SK-N-SH (cell line): Measurements from ENCODE around the gene JPH3. TPM values are rescaled to one million over a fixed set of nuclear protein-coding genes. Genes with fewer than 3 reads are reported as not detected.

Source experiments
- CTCF ChIA-PET: fragments of 300-600, 350-600 bp; formaldehyde crosslinking; extraction: SDS; loops from one replicate; lab custom pipeline; 2021; lab: Yijun Ruan, JAX
- POLR2A ChIA-PET: fragments of 350-600 bp; sonication (Branson Sonifier 250); formaldehyde crosslinking; extraction: SDS; loops from one replicate; lab custom pipeline; 2020; ENCODE audit warnings: antibody characterized with exemption, inconsistent platforms; lab: Yijun Ruan, JAX
- DNase-seq: peaks from one replicate; pipeline ENCODE4 v3.0.0; 2012
- H2AFZ ChIP-seq: fragments of 200-600 bp; sonication (generic); 2 replicates; pipeline ENCODE4 v1.8.1; 2016; ENCODE audit warnings: antibody characterized with exemption, mild to moderate bottlenecking, low read depth
- H3F3A ChIP-seq: fragments of 200-600 bp; sonication (generic); replicated peaks from 2 replicates; pipeline ENCODE3; 2016; ENCODE audit warnings: antibody characterized with exemption, mild to moderate bottlenecking; ENCODE audit not compliant: insufficient read depth
- H3K27ac ChIP-seq, 2 experiments: fragments of 200-500 bp in 1 of 2; fragments of 200-600 bp in 1 of 2; sonication (Bioruptor generic) in 1 of 2; sonication (generic), shearing (Covaris generic) in 1 of 2; 2 replicates each; pipeline versions ENCODE4 v1.5.1 to v1.6.1; 2014 to 2016; ENCODE audit warnings: low read depth in 2 of 2, inconsistent platforms in 1 of 2, low read length in 1 of 2, mild to moderate bottlenecking in 1 of 2, mixed read lengths in 1 of 2
- H3K27me3 ChIP-seq: fragments of 200-600 bp; sonication (generic), shearing (Covaris generic); 2 replicates; pipeline ENCODE4 v1.6.1; 2016; ENCODE audit warnings: mixed run types; ENCODE audit not compliant: insufficient read depth
- H3K36me3 ChIP-seq, 2 experiments: fragments of 200-500 bp in 1 of 2; fragments of 200-600 bp in 1 of 2; sonication (Bioruptor generic) in 1 of 2; sonication (generic) in 1 of 2; replicated peaks in 1 of 2; 2 replicates each; pipeline versions ENCODE3 to v1.5.1; 2014 to 2016; ENCODE audit warnings: low read length in 1 of 2, mild to moderate bottlenecking in 1 of 2; ENCODE audit not compliant: insufficient read depth in 2 of 2, control insufficient read depth in 1 of 2
- H3K4me1 ChIP-seq, 2 experiments: fragments of 200-500 bp in 1 of 2; fragments of 200-600 bp in 1 of 2; sonication (Bioruptor generic) in 1 of 2; sonication (generic), shearing (Covaris generic) in 1 of 2; 2 replicates each; pipeline versions ENCODE4 v1.5.1 to v1.6.1; 2014 to 2016; ENCODE audit warnings: low read depth in 1 of 2, low read length in 1 of 2, mixed run types in 1 of 2; ENCODE audit not compliant: insufficient read depth in 2 of 2, control insufficient read depth in 1 of 2
- H3K4me2 ChIP-seq: fragments of 200-600 bp; sonication (generic), shearing (Covaris generic); 2 replicates; pipeline ENCODE4 v1.6.1; 2017; ENCODE audit warnings: mixed run types
- H3K4me3 ChIP-seq, 2 experiments: fragments of 200-500 bp in 1 of 2; fragments of 200-600 bp in 1 of 2; sonication (Bioruptor generic) in 1 of 2; sonication (generic), shearing (Covaris generic) in 1 of 2; 2 replicates each; pipeline versions ENCODE4 v1.5.1 to v1.8.1; 2014 to 2016; ENCODE audit warnings: low read depth in 2 of 2, inconsistent platforms in 1 of 2, low read length in 1 of 2, mild to moderate bottlenecking in 1 of 2, mixed read lengths in 1 of 2, moderate library complexity in 1 of 2
- H3K79me2 ChIP-seq: fragments of 200-600 bp; sonication (generic); 2 replicates; pipeline ENCODE4 v1.8.1; 2017; ENCODE audit warnings: mild to moderate bottlenecking; ENCODE audit not compliant: insufficient read depth
- H3K9ac ChIP-seq: fragments of 200-600 bp; sonication (generic); 2 replicates; pipeline ENCODE4 v1.6.1; 2017; ENCODE audit warnings: mixed run types
- H3K9me2 ChIP-seq: fragments of 200-600 bp; sonication (generic); 2 replicates; pipeline ENCODE4 v1.6.1; 2017; ENCODE audit warnings: mixed run types
- H3K9me3 ChIP-seq: fragments of 200-600 bp; sonication (generic); 2 replicates; pipeline ENCODE4 v1.6.1; 2017; ENCODE audit warnings: mixed run types, mild to moderate bottlenecking, moderate library complexity
- H4K20me1 ChIP-seq: fragments of 200-600 bp; sonication (generic); 2 replicates; pipeline ENCODE4 v1.6.1; 2017; ENCODE audit warnings: mild to moderate bottlenecking, mixed run types; ENCODE audit not compliant: insufficient read depth
- CHD2 ChIP-seq: fragments of 150-350 bp; IDR thresholded peaks from 2 replicates; pipeline ENCODE4 v1.6.1; 2018; ENCODE audit warnings: low read length; ENCODE audit not compliant: partially characterized antibody
- ELF1 ChIP-seq: IDR thresholded peaks from 2 replicates; pipeline ENCODE4 v1.4.0; 2012
- EZH2phosphoT487 ChIP-seq: fragments of 200-600 bp; sonication (generic); IDR thresholded peaks from 2 replicates; pipeline ENCODE4 v1.6.1; 2017; ENCODE audit warnings: low read depth, mixed run types, mild to moderate bottlenecking, antibody characterized with exemption, moderate library complexity, borderline replicate concordance
- FOXJ3 ChIP-seq: sonication (generic); formaldehyde crosslinking; IDR thresholded peaks from 2 replicates; pipeline ENCODE4 v1.5.1; 2020; ENCODE audit warnings: mild to moderate bottlenecking, missing genetic modification reagents
- FOXM1 ChIP-seq: IDR thresholded peaks from 2 replicates; pipeline ENCODE4 v1.4.0; 2012; ENCODE audit warnings: low read depth, mild to moderate bottlenecking
- MEF2A ChIP-seq: IDR thresholded peaks from 2 replicates; pipeline ENCODE4 v1.4.0; 2012; ENCODE audit warnings: low read depth, borderline replicate concordance
- NFIC ChIP-seq: IDR thresholded peaks from 2 replicates; pipeline ENCODE4 v1.4.0; 2012; ENCODE audit warnings: borderline replicate concordance
- NRF1 ChIP-seq: IDR thresholded peaks from 2 replicates; pipeline ENCODE4 v1.6.1; 2012; ENCODE audit warnings: low read depth, mild to moderate bottlenecking, low read length
- POLR2AphosphoS5 ChIP-seq: IDR thresholded peaks from 2 replicates; pipeline ENCODE4 v1.6.1; 2012; ENCODE audit warnings: low read depth, low read length
- RAD21 ChIP-seq: IDR thresholded peaks from 2 replicates; pipeline ENCODE4 v1.6.1; 2012; ENCODE audit warnings: mild to moderate bottlenecking, low read length
- RCOR1 ChIP-seq: fragments of 150-350 bp; IDR thresholded peaks from 2 replicates; pipeline ENCODE4 v1.6.1; 2017; ENCODE audit warnings: antibody characterized with exemption, low read length
- RFX5 ChIP-seq: IDR thresholded peaks from 2 replicates; pipeline ENCODE4 v1.6.1; 2012; ENCODE audit warnings: mild to moderate bottlenecking, improper control_type of control experiment, low read length
- YY1 ChIP-seq: IDR thresholded peaks from 2 replicates; pipeline ENCODE4 v1.4.0; 2012; ENCODE audit warnings: low read depth, mild to moderate bottlenecking
- WGBS: methylation state at CpG from one replicate; pipeline ENCODE4 v1.1.6; 2017; ENCODE audit warnings: low lambda C conversion rate; 5-methylcytosine and 5-hydroxymethylcytosine counted together
- polyA plus RNA-seq, 3 experiments: library from polyadenylated mRNA; depleted of rRNA; stranded (reverse); fragments of >200 nt; gene quantifications; 2 replicates each; pipeline ENCODE4 v1.2.3, GENCODE V29; 2012
- TF ChIP-seq, protein P1 (sequence below): IDR thresholded peaks from 2 replicates; pipeline ENCODE4 v1.4.0; 2012; ENCODE audit warnings: low read depth, borderline replicate concordance
- TF ChIP-seq, protein P2 (sequence below): fragments of 150-350 bp; IDR thresholded peaks from 2 replicates; pipeline ENCODE4 v1.6.1; 2017; ENCODE audit warnings: antibody characterized with exemption, low read length, low read depth, borderline replicate concordance
- TF ChIP-seq, protein P3 (sequence below): fragments of 150-350 bp; IDR thresholded peaks from 2 replicates; pipeline ENCODE4 v1.6.1; 2016; ENCODE audit warnings: mild to moderate bottlenecking, low read depth, low read length
- TF ChIP-seq, protein P4 (sequence below): fragments of 200-600 bp; sonication (generic); IDR thresholded peaks from 2 replicates; pipeline ENCODE4 v1.6.1; 2017; ENCODE audit warnings: antibody characterized with exemption, mild to moderate bottlenecking, moderate library complexity

Gene JPH3
- polyA plus RNA-seq, 1 of the 3 experiments (the other 2 are of a cell fraction), result 0.25 TPM

DNA sequence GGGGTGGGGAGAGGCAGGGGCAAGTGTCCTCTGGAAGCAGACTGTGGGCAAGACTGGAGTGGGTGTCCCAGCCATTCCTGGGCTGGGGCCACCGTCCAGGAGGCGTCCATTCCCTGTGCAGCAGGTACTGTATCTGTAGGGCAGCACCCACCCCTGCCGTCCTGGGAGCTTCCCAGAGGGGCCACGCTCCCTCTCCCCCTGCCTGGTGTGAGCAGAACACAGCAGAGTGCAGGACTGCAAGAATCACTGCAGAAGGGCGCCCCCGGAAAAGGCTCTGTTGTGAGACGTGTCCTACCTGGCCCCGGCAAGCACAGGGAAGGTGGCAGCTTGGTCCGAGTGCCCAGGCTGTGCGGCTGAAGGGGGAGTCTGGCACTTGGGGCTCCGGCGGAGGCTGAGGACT is 93.2 kb downstream of the JPH3 start:
- no peaks in the 10 kb centered on the region for H3K4me1 ChIP-seq
- H3K9me2 ChIP-seq, result no peaks in the 10 kb centered on the region
- no peak overlapping the region for H3K9ac ChIP-seq
- no peaks in the 10 kb centered on the region for H4K20me1 ChIP-seq
- ChIA-PET CTCF (interaction anchor here (3.3 kb wide), 1 partner anchor 7 kb away, joined by 19 read pairs; no protein-coding TSS in a partner anchor), POLR2A (interaction anchor here (1.0 kb wide), 1 partner anchor 10 kb away, joined by 3 read pairs; no protein-coding TSS in a partner anchor)
- H3K4me2 ChIP-seq, result no peak overlapping the region
- TF ChIP-seq FOXM1 (no peak), NRF1 (no peak), RCOR1 (no peak), POLR2AphosphoS5 (no peak), FOXJ3 (CRISPR knock-in tag) (no peak), EZH2phosphoT487 (no peak), NFIC (no peak), ELF1 (no peak), CHD2 (no peak), YY1 (no peak), RAD21 (no peak), MEF2A (no peak), RFX5 (no peak)
- TF ChIP-seq, protein P1, sequence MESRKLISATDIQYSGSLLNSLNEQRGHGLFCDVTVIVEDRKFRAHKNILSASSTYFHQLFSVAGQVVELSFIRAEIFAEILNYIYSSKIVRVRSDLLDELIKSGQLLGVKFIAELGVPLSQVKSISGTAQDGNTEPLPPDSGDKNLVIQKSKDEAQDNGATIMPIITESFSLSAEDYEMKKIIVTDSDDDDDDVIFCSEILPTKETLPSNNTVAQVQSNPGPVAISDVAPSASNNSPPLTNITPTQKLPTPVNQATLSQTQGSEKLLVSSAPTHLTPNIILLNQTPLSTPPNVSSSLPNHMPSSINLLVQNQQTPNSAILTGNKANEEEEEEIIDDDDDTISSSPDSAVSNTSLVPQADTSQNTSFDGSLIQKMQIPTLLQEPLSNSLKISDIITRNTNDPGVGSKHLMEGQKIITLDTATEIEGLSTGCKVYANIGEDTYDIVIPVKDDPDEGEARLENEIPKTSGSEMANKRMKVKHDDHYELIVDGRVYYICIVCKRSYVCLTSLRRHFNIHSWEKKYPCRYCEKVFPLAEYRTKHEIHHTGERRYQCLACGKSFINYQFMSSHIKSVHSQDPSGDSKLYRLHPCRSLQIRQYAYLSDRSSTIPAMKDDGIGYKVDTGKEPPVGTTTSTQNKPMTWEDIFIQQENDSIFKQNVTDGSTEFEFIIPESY, result no peak
- TF ChIP-seq, protein P2, sequence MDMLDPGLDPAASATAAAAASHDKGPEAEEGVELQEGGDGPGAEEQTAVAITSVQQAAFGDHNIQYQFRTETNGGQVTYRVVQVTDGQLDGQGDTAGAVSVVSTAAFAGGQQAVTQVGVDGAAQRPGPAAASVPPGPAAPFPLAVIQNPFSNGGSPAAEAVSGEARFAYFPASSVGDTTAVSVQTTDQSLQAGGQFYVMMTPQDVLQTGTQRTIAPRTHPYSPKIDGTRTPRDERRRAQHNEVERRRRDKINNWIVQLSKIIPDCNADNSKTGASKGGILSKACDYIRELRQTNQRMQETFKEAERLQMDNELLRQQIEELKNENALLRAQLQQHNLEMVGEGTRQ, result no peak
- TF ChIP-seq, protein P3, sequence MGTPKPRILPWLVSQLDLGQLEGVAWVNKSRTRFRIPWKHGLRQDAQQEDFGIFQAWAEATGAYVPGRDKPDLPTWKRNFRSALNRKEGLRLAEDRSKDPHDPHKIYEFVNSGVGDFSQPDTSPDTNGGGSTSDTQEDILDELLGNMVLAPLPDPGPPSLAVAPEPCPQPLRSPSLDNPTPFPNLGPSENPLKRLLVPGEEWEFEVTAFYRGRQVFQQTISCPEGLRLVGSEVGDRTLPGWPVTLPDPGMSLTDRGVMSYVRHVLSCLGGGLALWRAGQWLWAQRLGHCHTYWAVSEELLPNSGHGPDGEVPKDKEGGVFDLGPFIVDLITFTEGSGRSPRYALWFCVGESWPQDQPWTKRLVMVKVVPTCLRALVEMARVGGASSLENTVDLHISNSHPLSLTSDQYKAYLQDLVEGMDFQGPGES, result no peak
- TF ChIP-seq, protein P4, sequence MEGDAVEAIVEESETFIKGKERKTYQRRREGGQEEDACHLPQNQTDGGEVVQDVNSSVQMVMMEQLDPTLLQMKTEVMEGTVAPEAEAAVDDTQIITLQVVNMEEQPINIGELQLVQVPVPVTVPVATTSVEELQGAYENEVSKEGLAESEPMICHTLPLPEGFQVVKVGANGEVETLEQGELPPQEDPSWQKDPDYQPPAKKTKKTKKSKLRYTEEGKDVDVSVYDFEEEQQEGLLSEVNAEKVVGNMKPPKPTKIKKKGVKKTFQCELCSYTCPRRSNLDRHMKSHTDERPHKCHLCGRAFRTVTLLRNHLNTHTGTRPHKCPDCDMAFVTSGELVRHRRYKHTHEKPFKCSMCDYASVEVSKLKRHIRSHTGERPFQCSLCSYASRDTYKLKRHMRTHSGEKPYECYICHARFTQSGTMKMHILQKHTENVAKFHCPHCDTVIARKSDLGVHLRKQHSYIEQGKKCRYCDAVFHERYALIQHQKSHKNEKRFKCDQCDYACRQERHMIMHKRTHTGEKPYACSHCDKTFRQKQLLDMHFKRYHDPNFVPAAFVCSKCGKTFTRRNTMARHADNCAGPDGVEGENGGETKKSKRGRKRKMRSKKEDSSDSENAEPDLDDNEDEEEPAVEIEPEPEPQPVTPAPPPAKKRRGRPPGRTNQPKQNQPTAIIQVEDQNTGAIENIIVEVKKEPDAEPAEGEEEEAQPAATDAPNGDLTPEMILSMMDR, result no peak
- H2AFZ ChIP-seq, result no peak overlapping the region
- no peak for DNase-seq
- H3K4me3 ChIP-seq, result no peak overlapping the region
- no peaks in the 10 kb centered on the region for H3K79me2 ChIP-seq
- WGBS, result 95% methylated on average over 8 of the region's 12 CpGs
- no peaks in the 10 kb centered on the region for H3K27me3 ChIP-seq
- H3K9me3 ChIP-seq, result no peaks in the 10 kb centered on the region
- peaks cover 0 to 40% of the 10 kb centered on the region in 2 experiments for H3K36me3 ChIP-seq
- no peaks in the 10 kb centered on the region for H3F3A ChIP-seq
- no peak overlapping the region for H3K27ac ChIP-seq
